NCI-H345 (cell line): ENCODE results near the gene TTYH3.
"Not testable (repeated sequence)": the region's sequence is repeated elsewhere in the genome, so short reads cannot be mapped to it uniquely, and the experiment has no call there.

Experiments used
- DNase-seq: peaks from one replicate; lab custom pipeline; 2025; lab: John Stamatoyannopoulos, UW

The TTYH3 gene

GRCh38 chr7:2602406-2603043 lies 29.3 kb upstream of the TTYH3 start:
- DNase-seq = peak; percentile 70

GRCh38 chr7:2603044-2603965 lies 28.5 kb upstream of the TTYH3 start:
- DNase-seq = no peak

GRCh38 chr7:2604608-2605174 lies 27.1 kb upstream of the TTYH3 start:
- DNase-seq = peak; percentile 89

GRCh38 chr7:2605608-2606538 lies 25.9 kb upstream of the TTYH3 start:
- DNase-seq = no peak

- DNase-seq = no peak
These were observed 25.2 kb upstream of the TTYH3 start for GRCh38 chr7:2606539-2606936.

GRCh38 chr7:2607122-2607922 lies 24.5 kb upstream of the TTYH3 start:
- DNase-seq = no peak

- no peak for DNase-seq
These were observed 23.6 kb upstream of the TTYH3 start for GRCh38 chr7:2607923-2608904.

- DNase-seq = no peak
These were observed 22.8 kb upstream of the TTYH3 start for GRCh38 chr7:2608921-2609411.

- DNase-seq = not testable (repeated sequence)
These were observed 22.1 kb upstream of the TTYH3 start for GRCh38 chr7:2609646-2610045.

- DNase-seq = no peak
These were observed 21.3 kb upstream of the TTYH3 start for GRCh38 chr7:2610466-2610865.

- no peak for DNase-seq
These were observed 20.9 kb upstream of the TTYH3 start for GRCh38 chr7:2610898-2611297.

- no peak for DNase-seq
These were observed 20.4 kb upstream of the TTYH3 start for GRCh38 chr7:2611401-2611800.

GRCh38 chr7:2611922-2612321 lies 19.9 kb upstream of the TTYH3 start:
- DNase-seq = no peak

GRCh38 chr7:2612445-2613097 lies 19.2 kb upstream of the TTYH3 start:
- peak; percentile 58 for DNase-seq

GRCh38 chr7:2613098-2613930 lies 18.5 kb upstream of the TTYH3 start:
- peak; percentile 78 for DNase-seq

GRCh38 chr7:2613931-2614600 lies 17.7 kb upstream of the TTYH3 start:
- DNase-seq = no peak

GRCh38 chr7:2614631-2615330 lies 17.0 kb upstream of the TTYH3 start:
- DNase-seq = no peak
